HepG2 (cell line): Measurements from ENCODE around the gene ST6GALNAC2. TPM values are rescaled to one million over a fixed set of nuclear protein-coding genes. Genes with fewer than 3 reads are reported as not detected.
A peak's percentile ranks its signal among the peaks of the same experiment; 100 is the strongest.

ENCODE experiments used
- ATF1 ChIP-seq: IDR thresholded peaks from 2 replicates; pipeline ENCODE4 v1.6.1; 2016; ENCODE audit warnings: mild to moderate bottlenecking, control low read depth
- MEIS1 ChIP-seq: sonication (generic); formaldehyde crosslinking; IDR thresholded peaks from 2 replicates; pipeline ENCODE4 v1.9.0; 2021; ENCODE audit warnings: mild to moderate bottlenecking, missing genetic modification reagents, moderate library complexity, borderline replicate concordance
- NFKBIZ ChIP-seq: IDR thresholded peaks from 2 replicates; pipeline ENCODE4 v1.6.1; 2018; ENCODE audit warnings: missing genetic modification reagents, missing compliant biosample characterization
- PRDM10 ChIP-seq: sonication (generic); formaldehyde crosslinking; IDR thresholded peaks from 2 replicates; pipeline ENCODE4 v1.4.0; 2020; ENCODE audit warnings: low read depth, missing genetic modification reagents
- PTBP1 ChIP-seq: fragments of 200-400 bp; formaldehyde crosslinking; IDR thresholded peaks from 2 replicates; pipeline ENCODE4 v1.6.1; 2018; ENCODE audit warnings: low read length, low read depth; ENCODE audit not compliant: poor library complexity, severe bottlenecking
- SP4 ChIP-seq: sonication (generic); formaldehyde crosslinking; IDR thresholded peaks from 2 replicates; pipeline ENCODE4 v1.8.1; 2023; ENCODE audit warnings: mild to moderate bottlenecking, missing genetic modification reagents
- TFE3 ChIP-seq: IDR thresholded peaks from 2 replicates; pipeline ENCODE4 v1.6.1; 2016
- TP53 ChIP-seq: sonication (generic); formaldehyde crosslinking; conservative IDR thresholded peaks from 2 replicates; pipeline ENCODE4 v1.4.0; 2020; ENCODE audit warnings: missing genetic modification reagents
- U2AF2 ChIP-seq: fragments of 200-400 bp; formaldehyde crosslinking; IDR thresholded peaks from 2 replicates; pipeline ENCODE4 v1.6.1; 2017; ENCODE audit warnings: low read depth, mild to moderate bottlenecking, low read length
- ZNF407 ChIP-seq: sonication (generic); formaldehyde crosslinking; IDR thresholded peaks from one replicate; pipeline ENCODE4 v1.5.1; 2020; ENCODE audit warnings: mild to moderate bottlenecking, missing genetic modification reagents; ENCODE audit errors: not compliant biosample characterization
- ZNF775 ChIP-seq: sonication (generic); formaldehyde crosslinking; IDR thresholded peaks from 2 replicates; pipeline ENCODE4 v1.4.0; 2020; ENCODE audit warnings: missing genetic modification reagents, mild to moderate bottlenecking, moderate library complexity, borderline replicate concordance
- ZSCAN20 ChIP-seq: sonication (generic); formaldehyde crosslinking; IDR thresholded peaks from 2 replicates; pipeline ENCODE4 v1.4.0; 2020; ENCODE audit warnings: missing genetic modification reagents, mild to moderate bottlenecking, borderline replicate concordance
- polyA plus RNA-seq, 8 experiments: library from polyadenylated mRNA; depleted of rRNA in 3 of 8; stranded (reverse) in 7 of 8; unstranded in 1 of 8; fragments of >200 nt; fragmentation: Illumina TruSeq in 4 of 8; extraction: Trizol in 4 of 8; gene quantifications; 2 replicates each; pipeline versions ENCODE4 v1.2.1 to v1.2.3, GENCODE V29; 2011 to 2016; ENCODE audit warnings: low read depth in 4 of 8, missing spikeins in 1 of 8, mixed read lengths in 1 of 8; ENCODE audit not compliant: insufficient read depth in 1 of 8
- total RNA-seq, 5 experiments: library from RNA; depleted of rRNA; stranded (reverse); fragments of >200 nt; fragmentation: Illumina TruSeq; extraction: Trizol; gene quantifications; 2 replicates each; pipeline ENCODE4 v1.2.3, GENCODE V29; 2016; ENCODE audit warnings: low read depth in 1 of 5
- TF ChIP-seq, protein P1 (sequence below): IDR thresholded peaks from 2 replicates; pipeline ENCODE4 v1.6.1; 2016; ENCODE audit warnings: control low read depth

Gene ST6GALNAC2
- total and polyA plus RNA-seq, 2 of the 13 experiments (the other 11 are each of a cell fraction or from before 2014, with no cell fraction given) = 0.12 to 0.49 TPM

DNA sequence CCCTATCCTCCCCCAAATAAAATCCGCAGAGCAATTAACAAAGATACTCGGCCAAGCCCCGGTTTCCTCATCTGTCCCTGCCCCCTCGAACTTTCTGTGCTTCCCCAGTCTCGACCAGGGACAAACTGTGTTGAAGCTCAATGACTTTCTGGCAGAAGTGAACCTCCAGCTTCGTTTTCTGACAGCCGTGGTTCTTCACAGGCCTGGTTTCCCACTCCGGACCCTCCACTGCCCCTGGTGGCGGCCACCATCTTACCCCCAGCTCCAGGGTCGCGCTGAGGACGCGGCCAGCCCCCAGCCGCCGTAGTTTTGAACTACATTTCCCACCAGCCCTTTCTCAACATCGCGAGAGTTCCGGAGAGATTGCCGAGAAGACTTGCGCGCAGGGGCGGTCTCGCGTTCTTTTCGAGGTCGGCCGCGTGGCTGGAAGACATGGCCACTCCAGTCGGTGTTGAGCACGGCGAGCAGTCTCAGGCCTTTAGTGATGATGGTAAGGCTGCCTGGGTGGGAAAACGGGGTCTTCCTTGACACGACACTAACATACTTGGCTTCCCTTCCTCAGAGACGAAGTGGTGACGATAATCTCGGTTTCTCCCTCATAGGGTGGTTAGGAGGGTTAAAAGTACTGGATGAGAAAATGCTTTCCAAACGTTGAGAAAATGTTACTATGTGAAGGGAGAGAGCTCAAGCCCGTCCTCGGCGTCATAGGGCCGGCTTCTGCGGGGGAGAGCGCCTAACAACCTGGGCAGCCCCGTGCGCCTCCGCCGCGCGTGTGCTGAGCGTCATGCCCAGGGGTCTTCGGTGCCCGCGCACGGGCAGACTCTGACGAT, 28.1 kb downstream of the ST6GALNAC2 start (continued):
- TF ChIP-seq ZNF407 (peak; percentile 52), ZSCAN20 (CRISPR knock-in tag) (no peak), SP4 (CRISPR knock-in tag) (peak; percentile 79), MEIS1 (peak; percentile 89), NFKBIZ (CRISPR knock-in tag) (peak; percentile 47; the same call in 1 of the 2 replicates), TFE3 (0 out of 2 replicates have a peak, but pooled peaks have one; percentile 28), ATF1 (CRISPR knock-in tag) (0 out of 2 replicates have a peak, but pooled peaks have one; percentile 23), PRDM10 (CRISPR knock-in tag) (peak; percentile 65), U2AF2 (no peak), TP53 (CRISPR knock-in tag) (no peak; the same call in 1 of the 2 replicates), PTBP1 (no peak), ZNF775 (CRISPR knock-in tag) (0 out of 2 replicates have a peak, but pooled peaks have one; percentile 83)
- TF ChIP-seq, protein P1, sequence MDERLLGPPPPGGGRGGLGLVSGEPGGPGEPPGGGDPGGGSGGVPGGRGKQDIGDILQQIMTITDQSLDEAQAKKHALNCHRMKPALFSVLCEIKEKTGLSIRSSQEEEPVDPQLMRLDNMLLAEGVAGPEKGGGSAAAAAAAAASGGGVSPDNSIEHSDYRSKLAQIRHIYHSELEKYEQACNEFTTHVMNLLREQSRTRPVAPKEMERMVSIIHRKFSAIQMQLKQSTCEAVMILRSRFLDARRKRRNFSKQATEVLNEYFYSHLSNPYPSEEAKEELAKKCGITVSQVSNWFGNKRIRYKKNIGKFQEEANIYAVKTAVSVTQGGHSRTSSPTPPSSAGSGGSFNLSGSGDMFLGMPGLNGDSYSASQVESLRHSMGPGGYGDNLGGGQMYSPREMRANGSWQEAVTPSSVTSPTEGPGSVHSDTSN = no peak
